ENCODE data around the gene YPEL2.
A peak's percentile ranks its signal among the peaks of the same experiment; 100 is the strongest.

Gene YPEL2

GRCh38 chr17:59327981-59328290 is 3.5 kb upstream of the YPEL2 start:
- H3K4me1 ChIP-seq = peaks cover 18 to 41% (median 33%) of the 10 kb centered on the region in 10 experiments
- TF ChIP-seq Cebpa-rat (IDR thresholded peaks at IDR 0.05) = no peak
- peaks cover 0 to 3% (median 0%) of the 10 kb centered on the region in 11 experiments; a peak in 4 of 22 replicates for H3K27me3 ChIP-seq
- no peak overlapping the region for H3K9ac ChIP-seq
- H3K27ac ChIP-seq = no peak overlapping the region
- peak overlapping the region in 1 of 11 experiments; percentile 90; a peak in 1 of 22 replicates for H3K4me2 ChIP-seq
- peaks cover under 1 to 11% (median 3%) of the 10 kb centered on the region in 11 experiments; a peak in 13 of 22 replicates for H4K20me1 ChIP-seq
- no peaks in the 10 kb centered on the region for H3K9me3 ChIP-seq (replicated peaks in 1 of 11)
- H3K4me3 ChIP-seq = no peak overlapping the region
- no peaks in the 10 kb centered on the region for H3K36me3 ChIP-seq

DNA sequence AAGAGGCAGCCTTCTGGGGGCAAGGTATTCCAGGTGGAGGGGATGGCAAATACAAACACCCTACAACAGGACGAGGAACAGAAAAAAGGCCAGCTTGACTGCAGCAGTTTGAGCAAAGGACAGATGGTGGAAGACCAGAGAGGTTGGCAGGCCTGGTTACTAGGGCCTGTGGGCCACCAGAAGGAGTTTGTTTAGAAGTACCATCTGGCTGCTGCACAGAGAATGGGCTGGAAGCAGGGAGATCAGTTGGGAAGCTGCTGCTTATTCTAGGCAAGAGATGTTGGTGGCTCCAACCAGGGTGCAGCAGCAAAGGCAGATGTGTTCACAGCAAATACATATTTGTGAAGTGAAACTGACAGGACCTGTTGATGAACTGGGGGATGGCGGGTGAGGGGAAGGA is 2.9 kb upstream of the YPEL2 start:
- no peaks in the 10 kb centered on the region for H3K36me3 ChIP-seq
- TF ChIP-seq Cebpa-rat (IDR thresholded peaks at IDR 0.05) = no peak
- peaks cover 24 to 47% (median 40%) of the 10 kb centered on the region in 10 experiments for H3K4me1 ChIP-seq
- no peak overlapping the region for H3K4me3 ChIP-seq
- H4K20me1 ChIP-seq = peaks cover 7 to 18% (median 9%) of the 10 kb centered on the region in 11 experiments; a peak in 18 of 22 replicates
- peak overlapping the region in 3 of 11 experiments; percentile 14 to 74 (median 66); a peak in 4 of 22 replicates for H3K27ac ChIP-seq
- peak overlapping the region in 2 of 11 experiments; percentile 50 to 51; a peak in 1 of 22 replicates for H3K9ac ChIP-seq
- H3K9me3 ChIP-seq (replicated peaks in 1 of 11) = no peaks in the 10 kb centered on the region
- H3K27me3 ChIP-seq = peaks cover 0 to 8% (median 0%) of the 10 kb centered on the region in 11 experiments; a peak in 4 of 22 replicates
- peak overlapping the region in 5 of 11 experiments; percentile 89 to 96 (median 94); a peak in 11 of 22 replicates for H3K4me2 ChIP-seq

GRCh38 chr17:59329176-59330052 is 2.0 kb upstream of the YPEL2 start:
- H3K9ac ChIP-seq = peak overlapping the region in 9 of 11 experiments; percentile 3 to 87 (median 42); a peak in 11 of 22 replicates
- H3K4me2 ChIP-seq = peak overlapping the region in 9 of 11 experiments; percentile 8 to 96 (median 89); a peak in 13 of 22 replicates
- peaks cover 0 to 13% (median 0%) of the 10 kb centered on the region in 11 experiments; a peak in 4 of 22 replicates for H3K27me3 ChIP-seq
- H3K4me1 ChIP-seq = peaks cover 28 to 56% (median 45%) of the 10 kb centered on the region in 10 experiments
- no peak overlapping the region for H3K4me3 ChIP-seq
- peaks cover 14 to 26% (median 17%) of the 10 kb centered on the region in 11 experiments; a peak in 18 of 22 replicates for H4K20me1 ChIP-seq
- no peaks in the 10 kb centered on the region for H3K36me3 ChIP-seq
- no peaks in the 10 kb centered on the region for H3K9me3 ChIP-seq (replicated peaks in 1 of 11)
- H3K27ac ChIP-seq = peak overlapping the region in 9 of 11 experiments; percentile 12 to 74 (median 37); a peak in 13 of 22 replicates
- peak in 3 of 11 experiments; percentile 8 to 36 (median 30); a peak in 1 of 22 replicates for TF ChIP-seq Cebpa-rat (IDR thresholded peaks at IDR 0.05)

- Histone ChIP-seq H3K27ac (peak overlapping the region in 8 of 11 experiments; percentile 22 to 74 (median 36); a peak in 13 of 22 replicates), H3K36me3 (no peaks in the 10 kb centered on the region), H3K4me3 (peak overlapping the region in 1 of 10 experiments; percentile 30; a peak in 2 of 20 replicates), H3K9ac (peak overlapping the region in 8 of 11 experiments; percentile 0 to 87 (median 38); a peak in 10 of 22 replicates), H3K4me2 (peak overlapping the region; percentile 11 to 96 (median 90); a peak in 21 of 22 replicates), H3K4me1 (peaks cover 28 to 63% (median 45%) of the 10 kb centered on the region in 10 experiments), H3K9me3 (replicated peaks in 1 of 11) (no peaks in the 10 kb centered on the region), H4K20me1 (peaks cover 14 to 35% (median 26%) of the 10 kb centered on the region in 11 experiments; a peak in 20 of 22 replicates), H3K27me3 (peaks cover 0 to 13% (median 0%) of the 10 kb centered on the region in 11 experiments; a peak in 4 of 22 replicates)
- no peak; a peak in 1 of 22 replicates for TF ChIP-seq Cebpa-rat (IDR thresholded peaks at IDR 0.05)
These were observed 1.2 kb upstream of the YPEL2 start for GRCh38 chr17:59330053-59330942.

GRCh38 chr17:59331929-59332748 is 684 bp downstream of the YPEL2 start:
- H3K27ac ChIP-seq = peak overlapping the region; percentile 60 to 94 (median 83)
- no peaks in the 10 kb centered on the region for H3K36me3 ChIP-seq
- peak overlapping the region; percentile 81 to 97 (median 91) for H3K4me2 ChIP-seq
- peak overlapping the region; percentile 76 to 98 (median 96) for H3K4me3 ChIP-seq
- no peak for TF ChIP-seq Cebpa-rat (IDR thresholded peaks at IDR 0.05)
- H3K27me3 ChIP-seq = peaks cover 0 to 13% (median 0%) of the 10 kb centered on the region in 11 experiments; a peak in 4 of 22 replicates
- peaks cover 28 to 53% (median 44%) of the 10 kb centered on the region in 11 experiments; a peak in 21 of 22 replicates for H4K20me1 ChIP-seq
- H3K9ac ChIP-seq = peak overlapping the region; percentile 82 to 98 (median 87)
- peaks cover 28 to 79% (median 53%) of the 10 kb centered on the region in 10 experiments for H3K4me1 ChIP-seq
- H3K9me3 ChIP-seq (replicated peaks in 1 of 11) = no peaks in the 10 kb centered on the region

GRCh38 chr17:59332749-59333377 is 1.4 kb downstream of the YPEL2 start:
- peak overlapping the region; percentile 81 to 97 (median 91) for H3K4me2 ChIP-seq
- H3K9me3 ChIP-seq (replicated peaks in 1 of 11) = no peaks in the 10 kb centered on the region
- H3K4me3 ChIP-seq = peak overlapping the region; percentile 76 to 98 (median 96)
- H3K36me3 ChIP-seq = peaks cover 0 to 2% (median 0%) of the 10 kb centered on the region in 11 experiments; a peak in 2 of 22 replicates
- peak overlapping the region; percentile 82 to 98 (median 87) for H3K9ac ChIP-seq
- no peak for TF ChIP-seq Cebpa-rat (IDR thresholded peaks at IDR 0.05)
- peak overlapping the region in 10 of 11 experiments; percentile 60 to 94 (median 84); a peak in 18 of 22 replicates for H3K27ac ChIP-seq
- H4K20me1 ChIP-seq = peaks cover 28 to 58% (median 49%) of the 10 kb centered on the region in 11 experiments
- peaks cover 0 to 13% (median 0%) of the 10 kb centered on the region in 11 experiments; a peak in 4 of 22 replicates for H3K27me3 ChIP-seq
- H3K4me1 ChIP-seq = peaks cover 28 to 77% (median 54%) of the 10 kb centered on the region in 10 experiments

GRCh38 chr17:59333836-59334235 is 2.4 kb downstream of the YPEL2 start:
- Histone ChIP-seq H3K36me3 (peaks cover 0 to 7% (median 0%) of the 10 kb centered on the region in 11 experiments; a peak in 2 of 22 replicates), H3K4me2 (peak overlapping the region; percentile 81 to 97 (median 91); a peak in 21 of 22 replicates), H3K27me3 (peaks cover 0 to 13% (median 0%) of the 10 kb centered on the region in 11 experiments; a peak in 4 of 22 replicates), H4K20me1 (peaks cover 28 to 67% (median 59%) of the 10 kb centered on the region in 11 experiments), H3K4me1 (peaks cover 28 to 77% (median 47%) of the 10 kb centered on the region in 10 experiments), H3K9me3 (replicated peaks in 1 of 11) (no peaks in the 10 kb centered on the region), H3K4me3 (peak overlapping the region in 6 of 10 experiments; percentile 76 to 98 (median 96); a peak in 10 of 20 replicates), H3K27ac (no peak overlapping the region), H3K9ac (peak overlapping the region in 4 of 11 experiments; percentile 92 to 98 (median 94); a peak in 7 of 22 replicates)
- TF ChIP-seq Cebpa-rat (IDR thresholded peaks at IDR 0.05) = no peak
